Sigmoid colon (tissue), 4 donors: ENCODE measurements around the gene DPRX.

Source experiments
- EP300 ChIP-seq, 4 donors: sonication (generic); formaldehyde crosslinking; IDR thresholded peaks; one replicate each; pipeline ENCODE4 v1.6.1; 2017; ENCODE audit warnings: antibody characterized with exemption in 4 of 4
- TF ChIP-seq, protein P1 (sequence below), 4 experiments: fragments of 450-650 bp in 3 of 4; fragments of 200-600 bp in 1 of 4; IDR thresholded peaks; one replicate each; pipeline ENCODE4 v1.5.1; 2016 to 2019; ENCODE audit warnings: antibody characterized with exemption in 4 of 4, mild to moderate bottlenecking in 3 of 4, moderate library complexity in 2 of 4

DNA sequence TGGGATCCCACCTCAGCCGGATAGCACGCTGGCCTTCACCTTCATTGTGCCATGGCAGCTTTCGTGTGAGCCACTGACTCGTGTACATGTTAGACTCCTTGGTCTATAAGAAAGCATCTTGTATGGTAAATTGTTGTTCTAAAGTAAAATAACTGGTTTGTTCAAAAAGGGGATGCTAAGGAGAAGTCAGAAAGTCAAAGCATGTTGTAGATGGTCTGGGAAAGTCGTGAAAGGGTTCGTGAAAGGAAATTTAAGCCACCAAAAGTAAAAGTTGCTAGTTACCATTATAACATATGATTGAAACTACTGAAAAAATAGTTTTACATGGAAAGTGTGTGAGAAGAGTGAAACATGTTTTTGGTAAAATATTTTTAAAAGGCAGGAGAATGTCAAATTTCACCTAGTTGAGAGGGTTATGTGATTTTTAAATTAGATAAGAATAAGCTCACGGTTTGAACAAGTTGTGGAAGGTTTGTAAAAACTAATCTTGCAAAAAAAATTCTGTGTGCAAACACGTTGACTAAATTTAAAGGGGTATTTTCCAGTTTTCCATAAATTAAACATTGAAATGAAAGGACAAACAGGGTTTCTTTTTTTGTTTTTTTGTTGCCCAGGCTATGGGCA is 23.4 kb downstream of the DPRX start:
- TF ChIP-seq, protein P1, sequence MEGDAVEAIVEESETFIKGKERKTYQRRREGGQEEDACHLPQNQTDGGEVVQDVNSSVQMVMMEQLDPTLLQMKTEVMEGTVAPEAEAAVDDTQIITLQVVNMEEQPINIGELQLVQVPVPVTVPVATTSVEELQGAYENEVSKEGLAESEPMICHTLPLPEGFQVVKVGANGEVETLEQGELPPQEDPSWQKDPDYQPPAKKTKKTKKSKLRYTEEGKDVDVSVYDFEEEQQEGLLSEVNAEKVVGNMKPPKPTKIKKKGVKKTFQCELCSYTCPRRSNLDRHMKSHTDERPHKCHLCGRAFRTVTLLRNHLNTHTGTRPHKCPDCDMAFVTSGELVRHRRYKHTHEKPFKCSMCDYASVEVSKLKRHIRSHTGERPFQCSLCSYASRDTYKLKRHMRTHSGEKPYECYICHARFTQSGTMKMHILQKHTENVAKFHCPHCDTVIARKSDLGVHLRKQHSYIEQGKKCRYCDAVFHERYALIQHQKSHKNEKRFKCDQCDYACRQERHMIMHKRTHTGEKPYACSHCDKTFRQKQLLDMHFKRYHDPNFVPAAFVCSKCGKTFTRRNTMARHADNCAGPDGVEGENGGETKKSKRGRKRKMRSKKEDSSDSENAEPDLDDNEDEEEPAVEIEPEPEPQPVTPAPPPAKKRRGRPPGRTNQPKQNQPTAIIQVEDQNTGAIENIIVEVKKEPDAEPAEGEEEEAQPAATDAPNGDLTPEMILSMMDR (IDR thresholded peaks at IDR 0.05) = no peak
- no peak for TF ChIP-seq EP300 (IDR thresholded peaks at IDR 0.05)
